Uterine smooth muscle cell (primary cell): ENCODE results near the gene PBX3. TPM values are rescaled to one million over a fixed set of nuclear protein-coding genes. Genes with fewer than 3 reads are reported as not detected.

Experiments
- total RNA-seq: library from RNA; depleted of rRNA; stranded (reverse); fragments of >200 nt; gene quantifications from 2 replicates; pipeline ENCODE4 v1.2.3, GENCODE V29; 2014

The PBX3 gene
- 42.2 and 59.1 TPM in 2 replicates for total RNA-seq

DNA sequence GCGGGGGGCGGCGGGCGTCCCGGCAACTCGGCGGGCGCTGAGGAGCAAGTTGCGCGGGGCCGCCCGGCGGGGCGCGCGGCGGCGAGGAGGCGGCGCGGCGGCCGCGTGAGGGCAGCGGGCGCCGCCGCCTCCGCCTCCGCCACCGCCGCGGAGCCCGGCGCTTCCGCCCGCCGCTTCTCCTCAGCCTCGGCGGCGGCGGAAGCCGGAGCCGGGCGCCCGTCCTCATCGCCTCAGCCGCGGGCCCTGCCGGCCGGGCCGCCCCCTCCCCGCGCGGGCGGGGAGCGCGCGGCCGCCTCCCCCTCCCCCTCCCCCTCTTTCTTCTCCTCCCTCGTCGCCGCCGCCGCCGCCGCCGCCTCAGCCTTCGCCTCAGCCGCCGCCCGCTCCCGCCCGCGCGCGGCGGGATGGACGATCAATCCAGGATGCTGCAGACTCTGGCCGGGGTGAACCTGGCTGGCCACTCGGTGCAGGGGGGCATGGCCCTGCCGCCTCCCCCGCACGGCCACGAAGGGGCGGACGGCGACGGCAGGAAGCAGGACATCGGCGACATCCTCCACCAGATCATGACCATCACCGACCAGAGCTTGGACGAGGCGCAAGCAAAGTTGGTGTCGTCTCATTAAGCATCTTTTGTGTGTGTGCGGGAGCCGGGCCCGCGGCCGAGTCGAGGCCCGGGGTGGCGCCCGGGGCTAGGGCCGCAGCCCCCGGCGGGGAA lies at the start of gene PBX3:
Gene PBX3 (plus strand): TSS at position 321 of the 712 bp plus-strand sequence.

DNA sequence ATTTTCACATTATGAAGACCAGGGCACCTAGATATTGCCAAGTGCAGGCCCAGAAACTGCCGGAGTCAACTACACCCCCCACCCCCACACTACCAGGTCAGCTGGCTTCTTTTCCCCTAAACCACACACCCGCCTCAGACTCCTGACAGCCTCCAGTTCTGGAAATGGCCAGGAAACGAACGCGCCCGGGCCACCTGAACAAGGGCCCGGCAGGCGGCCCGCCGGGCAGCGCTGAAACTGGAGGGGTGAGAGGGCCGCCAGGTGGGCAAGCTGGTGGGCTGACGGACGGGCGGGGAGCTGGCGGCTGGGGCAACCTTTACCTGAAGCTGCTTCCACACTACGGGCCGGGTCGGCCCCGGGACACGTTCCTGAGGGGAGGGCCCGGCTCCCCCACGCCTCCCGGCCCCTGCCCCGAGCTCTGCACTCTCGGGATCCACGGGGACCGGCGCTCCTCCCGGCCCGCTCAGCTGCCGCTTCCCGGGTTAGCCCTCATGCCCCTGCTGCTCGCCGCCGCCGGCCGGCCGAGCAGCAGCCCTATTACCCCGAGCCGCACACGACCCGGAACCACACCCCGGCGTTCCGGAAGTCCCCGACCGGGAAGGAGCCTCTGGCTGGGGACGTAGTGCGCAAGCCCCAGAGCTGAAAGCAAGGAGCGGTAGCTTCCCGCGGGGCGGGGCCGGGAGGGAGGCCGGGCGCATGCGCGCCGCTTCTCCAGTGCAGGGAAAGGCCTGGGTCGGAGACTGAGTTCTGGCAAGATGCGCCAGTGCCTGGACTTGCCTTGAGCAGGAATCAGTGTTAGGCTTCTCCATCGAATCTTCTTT lies 40.3 kb upstream of the PBX3 start, which contains the start of gene MAPKAP1:
Gene MAPKAP1 (minus strand): TSS at position 558 of the 821 bp plus-strand sequence. CDS start 34,634 bp downstream, outside the sequence.

Other genes with a start within 250 kb of the PBX3 start
- gene MAPKAP1, start 40.2 kb upstream of the PBX3 start, total RNA-seq = 84.0 and 94.2 TPM in 2 replicates